Endometrial microvascular endothelial cells (primary cell): Measurements from ENCODE around the gene IRX5. TPM values are rescaled to one million over a fixed set of nuclear protein-coding genes. Genes with fewer than 3 reads are reported as not detected.

Source experiments
- in situ Hi-C: cut with HindIII; loops from 2 replicates; pipeline ENCODE4 v1.10.0; 2017; ENCODE audit warnings: low sequenced_read_pairs, low pct_unique_long_range_greater_than_20kb; ENCODE audit errors: inconsistent ontology term
- total RNA-seq: library from RNA; depleted of rRNA; stranded (reverse); fragments of >200 nt; gene quantifications from one replicate; pipeline ENCODE4 v1.2.3, GENCODE V29; 2015; ENCODE audit errors: inconsistent ontology term

Gene IRX5
- total RNA-seq, 1 donor from 2014 or later = not detected

DNA sequence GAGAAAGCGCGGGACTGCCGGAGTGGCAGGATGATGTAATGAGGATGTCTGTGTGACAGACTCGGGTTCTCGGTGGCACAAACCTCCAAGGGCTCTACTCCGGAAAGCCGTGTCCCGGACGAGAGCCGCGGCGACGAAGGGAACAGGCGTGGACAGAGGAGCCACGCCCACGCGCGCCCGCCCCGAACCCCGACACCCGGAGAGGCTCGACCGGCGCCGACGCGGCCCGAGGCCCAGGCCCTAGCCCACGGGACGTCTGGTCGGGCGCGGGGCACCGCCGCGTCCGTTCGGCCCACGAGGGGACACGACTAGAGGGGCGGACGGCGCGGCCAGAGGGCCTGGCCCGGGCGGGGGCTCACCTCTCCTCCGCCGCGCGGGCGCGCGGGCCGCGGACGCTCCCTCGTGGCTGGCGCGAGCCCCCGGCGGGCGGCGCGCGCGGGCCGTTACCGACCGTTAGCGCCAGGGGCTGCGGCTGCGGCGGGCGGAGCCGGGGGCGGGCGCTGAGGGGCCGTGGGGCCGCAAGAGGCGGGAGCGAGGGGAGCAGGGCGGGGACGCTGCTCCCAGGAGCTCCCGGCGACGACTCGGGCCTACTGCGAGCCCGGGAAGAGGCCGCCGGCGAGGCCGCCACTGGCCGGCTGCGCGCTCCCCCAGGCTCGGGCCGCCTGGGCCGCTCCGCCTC is 2.1 kb upstream of the IRX5 start:
- in situ Hi-C loops = loop anchor here (10.0 to 25.0 kb wide), 2 partner anchors 1184 to 1416 kb away; partner anchors contain the start of gene AKTIP

DNA sequence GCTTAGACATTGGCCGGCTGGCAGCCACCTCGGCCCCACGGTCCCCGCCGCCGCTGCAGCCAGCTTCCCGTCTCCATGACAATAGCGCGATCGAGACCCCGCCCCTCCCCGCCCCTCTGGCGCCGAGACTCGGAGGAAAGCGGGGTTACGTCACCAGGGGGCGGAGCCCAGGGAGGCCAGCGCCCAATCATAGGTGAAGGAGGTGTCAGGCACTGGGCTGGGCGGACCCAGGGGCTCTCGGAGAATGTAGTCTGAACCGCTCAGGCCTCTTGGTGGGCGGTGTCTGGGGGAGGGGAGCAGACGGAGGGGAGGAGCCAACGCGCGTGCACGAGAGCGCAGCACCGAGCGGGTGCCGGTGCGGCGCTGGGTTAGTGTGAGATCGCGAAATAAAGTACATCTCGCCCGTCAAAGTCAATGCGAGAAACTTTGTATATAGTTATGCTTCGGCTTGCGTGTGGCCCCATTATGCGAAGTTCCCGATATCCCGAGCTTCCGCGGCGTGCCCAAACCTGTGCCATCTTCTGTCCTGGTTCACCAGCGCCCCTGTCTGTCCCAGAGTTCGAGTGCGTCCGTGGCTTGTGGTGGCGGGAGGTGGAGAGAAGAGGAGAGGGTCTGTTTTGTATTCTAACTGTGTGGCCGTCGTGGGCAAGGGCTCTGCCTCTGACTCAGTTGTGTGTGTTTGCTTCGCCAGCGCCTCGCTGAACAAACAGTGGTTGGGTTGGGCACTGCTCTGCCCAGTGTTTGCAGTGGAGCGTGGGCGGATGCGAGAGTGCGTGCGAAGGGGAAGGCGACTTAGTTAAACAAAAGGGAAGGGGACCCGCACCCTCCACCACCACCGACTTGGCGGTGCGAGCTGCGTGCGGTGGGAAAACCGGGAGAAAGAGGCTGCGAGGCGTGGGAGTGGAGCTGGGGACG is 1.3 kb upstream of the IRX5 start:
- in situ Hi-C loops = loop anchor here (10.0 to 25.0 kb wide), 5 partner anchors 295 to 1417 kb away; partner anchors contain the start of genes AKTIP and IRX3

DNA sequence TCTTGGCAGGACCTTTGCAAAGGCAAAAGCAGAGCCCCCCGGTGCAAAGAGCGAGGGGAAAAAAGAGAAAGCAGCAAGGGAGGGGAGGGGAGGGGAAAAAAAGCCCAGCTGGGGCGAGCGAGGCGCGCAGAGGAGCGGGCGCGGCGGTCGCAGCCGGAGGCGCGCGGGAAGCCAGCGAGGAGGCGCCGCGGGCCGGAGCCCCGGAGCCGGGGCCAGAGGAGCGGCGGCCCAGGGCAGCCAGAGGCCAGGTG is 129 bp downstream of the IRX5 start:
- in situ Hi-C loops = loop anchor here (10.0 to 25.0 kb wide), 4 partner anchors 296 to 1418 kb away; partner anchors contain the start of genes AKTIP and IRX3

- in situ Hi-C loops = loop anchor here (10.0 to 25.0 kb wide), 4 partner anchors 297 to 1419 kb away; partner anchors contain the start of genes AKTIP and IRX3
These were observed 702 bp downstream of the IRX5 start for GRCh38 chr16:54931120-54932014.

DNA sequence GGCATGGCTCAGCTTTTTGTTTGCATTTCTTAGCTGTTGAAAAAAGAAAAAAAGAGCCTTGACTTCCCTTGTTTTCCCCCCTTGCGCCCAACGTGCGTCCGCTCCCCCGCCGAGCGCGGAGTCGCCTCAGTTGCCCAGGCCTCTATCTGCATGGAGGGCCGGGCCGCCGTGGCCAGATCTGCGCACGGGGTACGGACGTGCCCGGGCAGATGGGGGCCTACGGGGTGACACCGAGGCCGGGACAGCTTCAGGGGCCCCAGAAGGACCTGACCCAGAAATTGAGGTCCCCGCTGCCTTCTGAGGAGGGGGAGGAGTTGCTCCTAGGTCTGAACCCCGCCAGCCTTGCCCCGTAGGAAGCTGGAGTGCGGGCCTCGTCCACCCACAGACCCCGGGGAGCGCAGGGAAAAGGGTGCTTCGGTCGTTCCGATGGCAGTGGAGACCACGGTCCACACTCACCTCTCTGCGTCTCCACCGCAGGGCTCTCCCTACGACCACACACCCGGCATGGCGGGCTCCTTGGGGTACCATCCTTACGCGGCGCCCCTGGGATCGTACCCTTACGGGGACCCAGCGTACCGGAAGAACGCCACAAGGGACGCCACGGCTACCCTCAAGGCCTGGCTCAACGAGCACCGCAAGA is 1.5 kb downstream of the IRX5 start:
- in situ Hi-C loops = loop anchor here (10.0 to 25.0 kb wide), 4 partner anchors 297 to 1420 kb away; partner anchors contain the start of genes AKTIP and IRX3

DNA sequence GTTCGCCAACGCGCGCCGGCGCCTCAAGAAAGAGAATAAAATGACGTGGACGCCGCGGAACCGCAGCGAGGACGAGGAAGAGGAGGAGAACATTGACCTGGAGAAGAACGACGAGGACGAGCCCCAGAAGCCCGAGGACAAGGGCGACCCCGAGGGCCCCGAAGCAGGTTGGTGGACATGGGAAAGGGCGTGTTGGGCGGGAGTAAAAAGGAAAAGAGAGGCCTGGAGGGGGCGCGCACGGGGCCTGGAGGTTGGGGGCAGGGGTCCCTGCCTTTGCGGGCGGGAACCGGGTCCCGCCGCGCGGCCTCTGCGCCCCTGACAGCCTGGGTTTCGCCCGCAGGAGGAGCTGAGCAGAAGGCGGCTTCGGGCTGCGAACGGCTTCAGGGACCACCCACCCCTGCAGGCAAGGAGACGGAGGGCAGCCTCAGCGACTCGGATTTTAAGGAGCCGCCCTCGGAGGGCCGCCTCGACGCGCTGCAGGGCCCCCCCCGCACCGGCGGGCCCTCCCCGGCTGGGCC is 2.1 kb downstream of the IRX5 start:
- in situ Hi-C loops = loop anchor here (10.0 to 25.0 kb wide), 4 partner anchors 298 to 1420 kb away; partner anchors contain the start of genes AKTIP and IRX3

GRCh38 chr16:54933281-54934011 is 2.8 kb downstream of the IRX5 start:
- in situ Hi-C loops = loop anchor here (10.0 to 25.0 kb wide), 4 partner anchors 299 to 1421 kb away; partner anchors contain the start of genes AKTIP and IRX3

- in situ Hi-C loops = loop anchor here (10.0 to 25.0 kb wide), 4 partner anchors 300 to 1422 kb away; partner anchors contain the start of genes AKTIP and IRX3
These were observed 4.0 kb downstream of the IRX5 start for GRCh38 chr16:54934481-54935265.

- in situ Hi-C loops = loop anchor here (10.0 to 25.0 kb wide), 4 partner anchors 301 to 1423 kb away; partner anchors contain the start of genes AKTIP and IRX3
These were observed 4.8 kb downstream of the IRX5 start for GRCh38 chr16:54935266-54935968.

GRCh38 chr16:54936201-54936978 is 5.7 kb downstream of the IRX5 start:
- in situ Hi-C loops = loop anchor here (10.0 to 25.0 kb wide), 4 partner anchors 302 to 1424 kb away; partner anchors contain the start of genes AKTIP and IRX3

GRCh38 chr16:54936979-54937670 is 6.5 kb downstream of the IRX5 start:
- in situ Hi-C loops = loop anchor here (10.0 to 25.0 kb wide), 4 partner anchors 302 to 1425 kb away; partner anchors contain the start of genes AKTIP and IRX3

DNA sequence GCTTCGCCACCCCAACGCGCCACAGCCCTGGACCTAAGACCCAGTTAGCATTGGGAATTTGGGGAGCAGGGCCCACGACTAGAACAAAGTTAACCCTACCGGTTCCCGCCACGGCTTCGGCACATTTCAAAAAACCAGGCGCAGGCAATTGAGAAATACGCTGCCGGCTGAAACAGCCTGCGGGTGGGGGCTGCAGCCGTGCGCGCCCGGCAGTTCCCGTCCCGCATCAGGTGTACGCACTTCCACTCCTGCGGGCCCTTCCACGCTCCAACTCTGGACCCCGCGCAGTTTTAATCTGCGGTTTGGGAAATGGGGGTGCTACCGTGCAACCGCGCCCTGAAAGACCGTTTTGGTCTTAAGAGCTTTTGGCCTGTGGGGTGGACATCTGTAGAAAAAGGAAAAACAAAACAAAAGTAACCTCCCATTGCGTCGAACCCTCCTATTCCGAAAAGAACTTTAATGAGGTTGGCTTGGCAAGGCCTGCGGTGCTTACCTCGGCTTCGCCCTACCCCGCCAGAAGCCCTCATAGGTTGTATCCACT is 7.1 kb downstream of the IRX5 start:
- in situ Hi-C loops = loop anchor here (10.0 to 25.0 kb wide), 4 partner anchors 303 to 1425 kb away; partner anchors contain the start of genes AKTIP and IRX3

GRCh38 chr16:54938212-54939028 is 7.8 kb downstream of the IRX5 start:
- in situ Hi-C loops = loop anchor here (10.0 to 25.0 kb wide), 4 partner anchors 304 to 1426 kb away; partner anchors contain the start of genes AKTIP and IRX3
